Muscle layer of colon (tissue), 2 donors: ENCODE results near the gene OR10H5.
"Not testable (repeated sequence)": the region's sequence is repeated elsewhere in the genome, so short reads cannot be mapped to it uniquely, and the experiment has no call there.

Experiments used
- H3K27ac ChIP-seq: one replicate; pipeline ENCODE4 v1.7.0; 2013; ENCODE audit warnings: low read depth, mild to moderate bottlenecking, low read length, moderate library complexity
- H3K27me3 ChIP-seq, 2 donors: one replicate each; pipeline ENCODE4 v1.7.0; 2013; ENCODE audit warnings: low read length in 2 of 2, mild to moderate bottlenecking in 2 of 2; ENCODE audit not compliant: insufficient read depth in 2 of 2, control insufficient read depth in 1 of 2
- H3K36me3 ChIP-seq: one replicate; pipeline ENCODE4 v1.7.0; 2013; ENCODE audit warnings: mild to moderate bottlenecking, low read length; ENCODE audit not compliant: insufficient read depth
- H3K4me1 ChIP-seq: one replicate; pipeline ENCODE4 v1.7.0; 2013; ENCODE audit warnings: mild to moderate bottlenecking, low read length; ENCODE audit not compliant: insufficient read depth
- H3K4me3 ChIP-seq, 2 donors: one replicate each; pipeline ENCODE4 v1.7.0; 2013; ENCODE audit warnings: low read length in 2 of 2, low read depth in 1 of 2, mild to moderate bottlenecking in 1 of 2, moderate library complexity in 1 of 2
- H3K9ac ChIP-seq: one replicate; pipeline ENCODE4 v1.7.0; 2013; ENCODE audit warnings: low read length
- H3K9me3 ChIP-seq: one replicate; pipeline ENCODE4 v1.7.0; 2013; ENCODE audit warnings: mild to moderate bottlenecking, low read length
- donor health status: abdominal sarcoma.
- donor health status: Adenocarcinoma of cecum.

OR10H5 gene

DNA sequence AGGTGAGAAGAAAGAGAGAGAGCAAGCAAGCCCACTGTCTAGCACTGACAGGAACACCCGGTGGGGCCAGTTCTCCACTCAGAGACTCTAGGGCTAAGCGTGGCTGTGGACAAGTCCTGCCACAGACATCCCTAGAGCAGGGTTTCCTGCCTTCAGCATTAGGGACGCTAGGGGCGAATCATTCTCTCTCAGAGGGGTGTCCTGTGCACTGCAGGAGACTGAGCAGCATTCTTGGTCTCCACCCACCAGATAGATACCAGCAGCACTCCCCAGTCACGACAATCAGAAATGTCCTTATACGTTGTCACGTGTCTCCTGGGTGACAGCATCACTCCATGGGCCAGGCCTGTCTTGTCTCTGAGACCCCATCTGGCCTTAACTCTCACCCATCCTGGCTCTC lies 26.5 kb downstream of the OR10H5 start:
- no peaks in the 10 kb centered on the region for H3K4me1 ChIP-seq

DNA sequence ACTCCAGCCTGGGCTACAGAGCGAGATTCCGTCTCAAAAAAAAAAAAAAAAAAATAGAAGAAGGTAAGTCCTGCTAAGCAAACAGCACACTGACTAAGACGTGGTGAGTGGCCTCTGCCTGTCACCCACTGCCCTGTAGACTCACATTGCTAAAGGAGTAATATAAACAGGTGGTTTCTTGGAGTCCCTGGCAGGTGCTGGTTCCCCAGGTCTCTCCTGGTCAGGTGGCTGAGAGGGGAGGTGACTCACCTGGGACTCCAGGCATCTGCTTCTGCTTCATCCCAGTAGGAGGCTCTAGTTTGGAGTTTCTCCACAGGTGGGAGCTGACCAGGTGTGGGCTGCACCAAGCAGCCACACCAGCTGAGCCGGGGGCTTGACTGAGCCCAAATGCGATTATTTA lies 27.8 kb downstream of the OR10H5 start, which contains the start of gene OR10H1:
TSS of gene OR10H1 (minus strand) at position 359 of the 400 bp plus-strand sequence. CDS start 7,627 bp downstream, outside the sequence.
- H3K9ac ChIP-seq = no peak within 1 kb of the TSS
- peaks cover 0 to 6% of the 10 kb centered on the region in 2 donors for H3K27me3 ChIP-seq

More for the DNA sequence above, 26.5 kb downstream of the OR10H5 start:
- no peak overlapping the region for H3K27ac ChIP-seq
- no peak overlapping the region for H3K9ac ChIP-seq
- H3K4me3 ChIP-seq = no peak overlapping the region
- peaks cover 0 to 6% of the 10 kb centered on the region in 2 donors for H3K27me3 ChIP-seq
- H3K9me3 ChIP-seq = no peaks in the 10 kb centered on the region
- H3K36me3 ChIP-seq = no peaks in the 10 kb centered on the region

GRCh38 chr19:15820646-15821045 lies 33.2 kb downstream of the OR10H5 start:
- H3K36me3 ChIP-seq = no peaks in the 10 kb centered on the region
- no peak overlapping the region for H3K4me3 ChIP-seq
- H3K9me3 ChIP-seq = no peaks in the 10 kb centered on the region
- H3K27me3 ChIP-seq = no peaks in the 10 kb centered on the region
- H3K9ac ChIP-seq = no peak overlapping the region
- no peak overlapping the region for H3K27ac ChIP-seq
- H3K4me1 ChIP-seq = no peaks in the 10 kb centered on the region

More for the DNA sequence above, 27.8 kb downstream of the OR10H5 start, which contains the start of gene OR10H1:
- Histone ChIP-seq H3K9me3 (no peaks in the 10 kb centered on the region), H3K4me1 (no peaks in the 10 kb centered on the region), H3K4me3 (no peak within 1 kb of the TSS), H3K36me3 (no peaks in the 10 kb centered on the region), H3K27ac (no peak within 1 kb of the TSS)

DNA sequence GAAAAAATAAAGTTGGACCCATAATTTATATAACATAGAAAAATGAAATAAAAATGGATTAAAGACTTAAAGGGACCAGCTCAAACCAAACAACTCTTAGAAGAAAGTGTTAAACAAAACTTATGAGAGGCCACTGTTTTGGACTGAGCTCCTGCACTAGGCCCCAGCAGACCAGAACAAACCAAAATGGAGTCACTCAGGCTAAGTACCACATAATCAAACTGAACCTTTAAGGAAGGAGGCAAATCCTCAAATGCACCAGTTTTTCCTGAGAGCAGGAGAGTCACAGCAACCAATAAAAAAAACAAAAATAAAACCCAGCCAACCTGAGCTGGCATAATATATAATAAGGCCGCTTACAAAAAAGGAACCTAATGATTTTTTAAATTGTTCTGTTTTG lies 38.3 kb downstream of the OR10H5 start:
- no peak overlapping the region for H3K4me3 ChIP-seq

GRCh38 chr19:15828121-15828610 lies 40.7 kb downstream of the OR10H5 start:
- Histone ChIP-seq H3K36me3 (no peaks in the 10 kb centered on the region), H3K4me3 (no peak overlapping the region), H3K4me1 (no peaks in the 10 kb centered on the region), H3K27ac (no peak overlapping the region), H3K9ac (no peak overlapping the region), H3K27me3 (no peaks in the 10 kb centered on the region), H3K9me3 (no peaks in the 10 kb centered on the region)

More for the DNA sequence above, 38.3 kb downstream of the OR10H5 start:
- no peak overlapping the region for H3K27ac ChIP-seq
- no peak overlapping the region for H3K9ac ChIP-seq
- no peaks in the 10 kb centered on the region for H3K27me3 ChIP-seq
- H3K9me3 ChIP-seq = no peaks in the 10 kb centered on the region
- no peaks in the 10 kb centered on the region for H3K4me1 ChIP-seq
- no peaks in the 10 kb centered on the region for H3K36me3 ChIP-seq

DNA sequence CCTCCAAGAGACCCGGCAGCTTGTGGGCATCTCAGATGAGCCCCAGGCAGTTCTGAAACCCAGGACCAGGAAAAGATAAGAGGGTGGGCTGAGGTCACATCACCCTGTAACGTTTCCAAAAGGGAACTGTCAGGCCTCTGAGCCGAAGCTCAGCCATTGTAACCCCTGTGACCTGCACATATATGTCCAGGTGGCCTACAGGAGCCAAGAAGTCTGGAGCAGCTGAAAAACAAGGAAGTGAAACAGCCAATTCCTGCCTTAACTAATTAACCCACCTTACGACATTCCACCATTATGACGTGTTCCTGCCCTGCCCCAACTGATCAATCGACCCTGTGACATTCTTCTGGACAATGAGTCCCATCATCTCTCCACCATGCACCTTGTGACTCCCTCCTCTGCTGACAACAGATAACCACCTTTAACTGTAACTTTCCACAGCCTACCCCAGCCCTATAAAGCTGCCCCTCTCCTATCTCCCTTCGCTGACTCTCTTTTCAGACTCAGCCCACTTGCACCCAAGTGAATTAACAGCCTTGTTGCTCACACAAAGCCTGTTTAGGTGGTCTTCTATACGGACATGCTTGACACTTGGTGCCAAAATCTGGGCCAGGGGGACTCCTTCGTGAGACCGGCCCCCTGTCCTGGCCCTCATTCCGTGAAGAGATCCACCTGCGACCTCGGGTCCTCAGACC lies 41.3 kb downstream of the OR10H5 start:
- not testable (repeated sequence) for H3K9me3 ChIP-seq, H3K27ac ChIP-seq, H3K9ac ChIP-seq, H3K4me1 ChIP-seq, H3K36me3 ChIP-seq, H3K27me3 ChIP-seq, H3K4me3 ChIP-seq

- no peaks in the 10 kb centered on the region for H3K4me1 ChIP-seq
- no peak overlapping the region for H3K4me3 ChIP-seq
- H3K36me3 ChIP-seq = no peaks in the 10 kb centered on the region
- no peaks in the 10 kb centered on the region for H3K27me3 ChIP-seq
- H3K9me3 ChIP-seq = no peaks in the 10 kb centered on the region
- no peak overlapping the region for H3K9ac ChIP-seq
- H3K27ac ChIP-seq = no peak overlapping the region
These were observed 41.8 kb downstream of the OR10H5 start for GRCh38 chr19:15829306-15829698.

DNA sequence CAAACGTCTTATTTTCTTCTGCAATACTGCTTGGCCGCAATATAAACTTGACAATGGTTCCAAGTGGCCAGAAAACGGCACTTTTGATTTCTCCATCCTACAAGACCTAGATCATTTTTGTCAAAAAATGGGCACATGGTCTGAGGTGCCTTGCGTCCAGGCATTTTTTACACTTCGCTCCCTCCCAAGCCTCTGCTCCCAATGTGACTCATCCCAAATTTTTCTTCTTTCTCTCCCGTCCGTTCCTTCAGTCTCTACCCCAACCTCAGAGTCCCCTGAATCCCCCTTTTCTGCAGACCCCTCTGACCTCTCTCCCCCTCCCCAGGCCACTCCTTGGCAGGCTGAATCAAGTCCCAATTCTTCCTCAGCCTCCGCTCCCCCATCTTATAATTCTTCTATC lies 42.3 kb downstream of the OR10H5 start:
- Histone ChIP-seq H3K4me3 (no peak overlapping the region), H3K36me3 (no peaks in the 10 kb centered on the region), H3K4me1 (no peaks in the 10 kb centered on the region), H3K9ac (no peak overlapping the region), H3K27ac (no peak overlapping the region), H3K27me3 (no peaks in the 10 kb centered on the region), H3K9me3 (no peaks in the 10 kb centered on the region)

GRCh38 chr19:15831626-15832025 lies 44.2 kb downstream of the OR10H5 start:
- no peaks in the 10 kb centered on the region for H3K4me1 ChIP-seq
- no peak overlapping the region for H3K4me3 ChIP-seq
- no peaks in the 10 kb centered on the region for H3K27me3 ChIP-seq
- H3K9ac ChIP-seq = no peak overlapping the region
- H3K36me3 ChIP-seq = no peaks in the 10 kb centered on the region
- H3K27ac ChIP-seq = no peak overlapping the region
- H3K9me3 ChIP-seq = no peaks in the 10 kb centered on the region

- not testable (repeated sequence) for H3K4me1 ChIP-seq, H3K27ac ChIP-seq, H3K27me3 ChIP-seq, H3K4me3 ChIP-seq, H3K36me3 ChIP-seq, H3K9me3 ChIP-seq, H3K9ac ChIP-seq
These were observed 46.8 kb downstream of the OR10H5 start for GRCh38 chr19:15834232-15834631.

DNA sequence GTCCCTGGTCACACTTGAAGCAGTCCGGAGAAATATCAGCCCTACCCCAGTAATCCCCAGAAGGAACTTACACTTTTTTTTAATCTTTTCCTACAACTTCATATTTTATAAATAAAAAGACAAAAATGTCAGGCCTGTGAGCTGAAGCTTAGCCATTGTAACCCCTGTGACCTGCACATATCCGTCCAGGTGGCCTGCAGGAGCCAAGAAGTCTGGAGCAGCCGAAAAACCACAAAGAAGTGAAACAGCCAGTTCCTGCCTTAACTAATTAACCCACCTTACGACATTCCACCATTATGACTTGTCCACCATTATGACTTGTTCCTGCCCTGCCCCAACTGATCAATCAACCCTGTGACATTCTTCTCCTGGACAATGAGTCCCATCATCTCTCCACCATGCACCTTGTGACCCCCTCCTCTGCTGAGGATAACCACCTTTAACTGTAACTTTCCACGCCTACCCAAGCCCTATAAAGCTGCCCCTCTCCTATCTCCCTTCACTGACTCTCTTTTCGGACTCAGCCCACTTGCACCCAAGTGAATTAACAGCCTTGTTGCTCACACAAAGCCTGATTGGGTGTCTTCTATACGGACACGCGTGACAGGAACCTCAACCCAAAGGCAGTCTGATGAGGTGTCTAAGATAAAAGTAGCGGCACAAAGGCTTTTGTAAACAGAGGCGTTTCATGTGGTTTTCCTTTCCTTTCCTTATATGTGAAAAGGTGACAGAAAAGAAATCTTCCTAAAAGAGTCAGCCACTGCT lies 48.3 kb downstream of the OR10H5 start:
- H3K9ac ChIP-seq = peak overlapping the region; percentile 89
- not testable (repeated sequence) for H3K27me3 ChIP-seq, H3K9me3 ChIP-seq, H3K4me1 ChIP-seq, H3K36me3 ChIP-seq
- peak overlapping the region; percentile 82 to 90 for H3K4me3 ChIP-seq
- H3K27ac ChIP-seq = peak overlapping the region; percentile 97
